NCI-H82 treated with DMSO at 0.1 percent for 48 hours (cell line): ENCODE results near the gene PCSK5.
"Not testable (repeated sequence)": the region's sequence is repeated elsewhere in the genome, so short reads cannot be mapped to it uniquely, and the experiment has no call there.

Source experiments
- DNase-seq: peaks from one replicate; lab custom pipeline; 2025; ENCODE audit not compliant: unreplicated experiment; lab: John Stamatoyannopoulos, UW

The PCSK5 gene

GRCh38 chr9:75889577-75889976 lies 896 bp upstream of the PCSK5 start:
- no peak for DNase-seq

- DNase-seq = no peak
Observed at GRCh38 chr9:75889977-75890471, 449 bp upstream of the PCSK5 start.

GRCh38 chr9:75891277-75891741 lies 836 bp downstream of the PCSK5 start:
- no peak for DNase-seq

GRCh38 chr9:75891771-75892215 lies 1.3 kb downstream of the PCSK5 start:
- no peak for DNase-seq

- no peak for DNase-seq
Observed at GRCh38 chr9:75892216-75892911, 1.9 kb downstream of the PCSK5 start.

GRCh38 chr9:75893106-75893505 lies 2.6 kb downstream of the PCSK5 start:
- no peak for DNase-seq

- no peak for DNase-seq
Observed at GRCh38 chr9:75894566-75894965, 4.1 kb downstream of the PCSK5 start.

- no peak for DNase-seq
Observed at GRCh38 chr9:75895112-75895511, 4.6 kb downstream of the PCSK5 start.

- DNase-seq = no peak
Observed at GRCh38 chr9:75896193-75896592, 5.7 kb downstream of the PCSK5 start.

- DNase-seq = not testable (repeated sequence)
Observed at GRCh38 chr9:75900893-75901524, 10.5 kb downstream of the PCSK5 start.

GRCh38 chr9:75903785-75904360 lies 13.4 kb downstream of the PCSK5 start:
- DNase-seq = no peak

- DNase-seq = no peak
Observed at GRCh38 chr9:75904364-75904763, 13.9 kb downstream of the PCSK5 start.

- DNase-seq = no peak
Observed at GRCh38 chr9:75906531-75906930, 16.1 kb downstream of the PCSK5 start.

- DNase-seq = no peak
Observed at GRCh38 chr9:75907329-75907728, 16.9 kb downstream of the PCSK5 start.

GRCh38 chr9:75907923-75908322 lies 17.4 kb downstream of the PCSK5 start:
- no peak for DNase-seq

GRCh38 chr9:75909776-75910175 lies 19.3 kb downstream of the PCSK5 start:
- DNase-seq = no peak

- DNase-seq = no peak
Observed at GRCh38 chr9:75910731-75911130, 20.3 kb downstream of the PCSK5 start.

GRCh38 chr9:75911390-75911789 lies 20.9 kb downstream of the PCSK5 start:
- DNase-seq = no peak

GRCh38 chr9:75912951-75913350 lies 22.5 kb downstream of the PCSK5 start:
- no peak for DNase-seq

GRCh38 chr9:75914002-75914401 lies 23.5 kb downstream of the PCSK5 start:
- DNase-seq = no peak

GRCh38 chr9:75914883-75915452 lies 24.5 kb downstream of the PCSK5 start:
- no peak for DNase-seq

GRCh38 chr9:75918154-75918553 lies 27.7 kb downstream of the PCSK5 start:
- no peak for DNase-seq
